ENCODE measurements around the gene WWOX.

Gene WWOX

DNA sequence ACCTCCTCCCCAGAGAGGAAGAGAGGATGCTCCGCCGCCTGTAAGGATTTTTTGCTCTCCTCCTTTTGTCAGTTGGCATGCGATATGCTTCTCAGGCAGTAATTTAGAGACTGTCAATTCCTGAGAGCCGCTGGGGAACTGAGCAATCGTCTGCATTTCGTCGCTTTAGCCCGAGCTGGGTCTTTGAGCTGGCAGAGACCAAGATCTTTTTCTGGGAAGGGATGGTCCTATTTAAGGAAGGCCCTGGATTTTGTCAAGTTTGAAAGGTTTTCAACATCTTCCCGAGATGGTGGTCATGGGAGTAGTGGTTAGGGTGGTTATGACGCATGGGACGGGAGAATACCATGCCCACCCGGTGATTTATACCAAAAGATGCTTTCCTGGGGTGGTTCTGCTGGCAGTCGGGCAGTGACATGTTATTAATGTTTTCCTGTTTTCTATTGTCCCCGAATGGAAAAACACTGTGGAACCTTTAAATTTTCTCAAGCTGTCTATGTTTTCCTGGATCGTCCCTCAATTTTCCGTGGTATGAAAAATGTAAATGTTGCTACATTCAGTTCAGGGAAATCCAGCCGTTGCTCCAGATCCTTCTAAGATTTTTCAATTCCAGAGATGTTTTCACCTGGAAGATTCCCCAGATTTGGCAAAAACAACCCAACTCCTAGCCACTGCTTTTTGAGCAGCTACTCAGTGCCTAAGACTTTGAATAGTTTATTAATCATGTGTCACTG, 914.6 kb downstream of the WWOX start:
- no peak for DNase-seq (ENCODE audit: low spot score in 2 of 2)
- H3K9me3 Mint-ChIP-seq: no peaks in the 10 kb centered on the region
- peaks cover 17% of the 10 kb centered on the region for H3K4me1 Mint-ChIP-seq
- peaks cover 8% of the 10 kb centered on the region for H3K36me3 Mint-ChIP-seq
- no peak overlapping the region for H3K27ac Mint-ChIP-seq
- no peak overlapping the region for H3K4me3 Mint-ChIP-seq
- ATAC-seq (ENCODE audit: low read depth): no peak
- peaks cover 2% of the 10 kb centered on the region for H3K27me3 Mint-ChIP-seq

DNA sequence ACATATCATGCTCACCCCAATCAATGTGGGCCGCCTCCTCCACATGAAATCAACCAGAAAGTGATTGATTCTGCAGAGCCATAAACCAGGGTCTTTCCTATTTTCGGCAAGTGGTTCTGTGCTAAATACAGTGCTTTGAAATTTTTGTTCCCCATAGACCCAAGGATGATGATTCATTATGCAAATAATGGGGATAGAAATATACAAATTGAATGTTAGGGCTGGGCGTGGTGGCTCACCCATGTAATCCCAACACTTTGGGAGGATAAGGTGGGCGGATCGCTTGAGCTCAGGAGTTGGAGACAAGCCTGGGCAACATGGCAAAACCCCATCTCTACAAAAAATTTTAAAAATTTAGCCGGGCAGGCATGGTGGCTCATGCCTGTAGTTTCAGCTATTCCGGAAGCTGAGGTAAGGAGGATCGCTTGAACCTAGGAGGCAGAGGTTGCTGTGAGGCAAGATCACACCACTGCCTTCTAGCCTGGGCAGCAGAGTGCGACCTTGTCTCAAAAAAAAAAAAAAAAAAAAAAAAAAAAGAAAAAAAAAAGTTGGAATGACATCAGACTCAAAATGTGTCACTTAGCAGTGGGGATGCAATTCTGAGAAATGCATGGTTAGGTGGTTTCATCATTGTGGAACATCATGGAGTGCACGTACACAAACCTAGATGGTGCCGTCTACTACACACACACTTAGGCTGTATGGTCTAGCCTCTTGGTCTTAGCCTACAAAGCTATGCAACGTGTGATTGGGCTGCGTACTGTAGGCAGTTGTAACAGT, 919.4 kb downstream of the WWOX start:
- peaks cover 6% of the 10 kb centered on the region for H3K4me1 Mint-ChIP-seq
- DNase-seq (ENCODE audit: low spot score in 2 of 2) (no peak), ATAC-seq (ENCODE audit: low read depth) (no peak)
- H3K27me3 Mint-ChIP-seq: no peaks in the 10 kb centered on the region
- no peak overlapping the region for H3K4me3 Mint-ChIP-seq
- no peak overlapping the region for H3K27ac Mint-ChIP-seq
- no peaks in the 10 kb centered on the region for H3K9me3 Mint-ChIP-seq
- H3K36me3 Mint-ChIP-seq: peaks cover 8% of the 10 kb centered on the region

DNA sequence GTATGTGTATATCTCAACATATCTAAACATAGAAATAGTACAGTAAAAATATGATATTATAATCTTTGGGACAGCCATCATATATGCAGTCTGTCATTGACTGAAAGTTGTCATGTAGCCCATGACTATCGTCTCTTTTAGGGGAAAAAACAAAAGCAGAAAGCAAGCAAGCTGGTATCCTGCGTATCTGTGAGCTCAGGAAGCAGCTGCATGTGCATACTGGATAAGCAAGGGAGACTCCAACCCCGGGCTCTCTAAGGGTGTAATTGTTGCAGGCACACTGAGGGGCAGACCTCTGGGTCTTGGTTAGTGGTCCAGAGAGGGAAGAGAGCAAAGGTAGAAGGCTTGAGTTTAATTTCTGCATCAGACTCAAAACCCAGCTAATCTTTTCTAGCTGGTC, 920.0 kb downstream of the WWOX start:
- Mint-ChIP-seq H3K9me3 (no peaks in the 10 kb centered on the region), H3K4me3 (no peak overlapping the region), H3K36me3 (peaks cover 8% of the 10 kb centered on the region), H3K27ac (no peak overlapping the region), H3K4me1 (peaks cover 6% of the 10 kb centered on the region), H3K27me3 (no peaks in the 10 kb centered on the region)
- no peak for DNase-seq (ENCODE audit: low spot score in 2 of 2)
- no peak for ATAC-seq (ENCODE audit: low read depth)

DNA sequence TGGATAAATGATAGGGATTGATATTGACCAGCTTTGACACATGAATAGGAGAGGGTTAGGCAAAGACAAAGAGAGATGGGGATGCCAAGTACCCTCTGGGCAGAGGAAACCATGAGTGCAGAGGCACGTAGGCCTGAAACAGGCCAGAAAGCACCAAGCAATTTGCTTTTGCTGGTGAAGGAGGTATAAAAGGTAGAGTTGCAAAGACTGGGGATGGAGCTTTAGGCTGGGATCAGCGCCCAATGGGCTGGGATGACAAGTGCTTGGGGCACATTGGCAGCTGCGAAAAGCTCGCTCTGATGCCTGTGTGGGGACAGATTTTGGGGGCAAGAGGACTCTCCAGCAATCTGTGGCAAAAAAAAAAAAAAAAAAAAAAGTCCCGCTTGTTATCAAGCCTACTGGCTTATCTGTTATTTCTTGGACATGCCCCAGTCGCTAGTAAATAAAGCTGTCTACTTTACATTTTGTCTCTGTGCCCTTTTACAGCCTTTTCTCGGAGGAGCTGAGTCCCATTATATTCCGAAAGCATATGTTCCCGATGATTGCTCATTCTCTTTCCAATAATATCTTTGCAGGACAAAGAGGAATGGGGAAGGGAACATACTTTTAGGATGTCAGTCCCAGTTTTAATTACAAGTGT, 922.7 kb downstream of the WWOX start:
- peaks cover 2% of the 10 kb centered on the region for H3K36me3 Mint-ChIP-seq
- no peaks in the 10 kb centered on the region for H3K27me3 Mint-ChIP-seq
- H3K4me1 Mint-ChIP-seq: peaks cover 6% of the 10 kb centered on the region
- no peak overlapping the region for H3K4me3 Mint-ChIP-seq
- ATAC-seq (ENCODE audit: low read depth) (no peak), DNase-seq (ENCODE audit: low spot score in 2 of 2) (no peak)
- H3K9me3 Mint-ChIP-seq: peaks cover 3% of the 10 kb centered on the region
- no peak overlapping the region for H3K27ac Mint-ChIP-seq

DNA sequence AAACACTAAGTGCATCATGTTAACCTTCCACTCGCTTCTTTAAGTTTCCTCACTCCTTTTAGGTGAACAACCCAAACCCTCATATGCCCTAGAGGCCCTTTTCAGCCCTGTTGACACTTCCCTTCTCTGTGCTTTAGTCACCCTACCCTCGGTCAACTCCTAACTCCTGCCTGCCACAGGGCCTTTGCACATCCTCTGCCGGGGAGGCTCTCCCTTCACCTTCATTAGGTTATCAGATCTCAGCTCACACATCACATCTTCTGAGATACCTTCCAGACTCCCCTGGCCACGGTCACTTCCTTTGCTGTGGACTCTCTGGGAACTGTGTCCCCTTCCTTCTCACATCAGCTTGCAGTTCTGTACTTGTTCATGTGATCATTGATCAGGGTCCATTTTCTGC, 926.7 kb downstream of the WWOX start:
- Mint-ChIP-seq H3K27ac (no peak overlapping the region), H3K27me3 (no peaks in the 10 kb centered on the region), H3K9me3 (peaks cover 3% of the 10 kb centered on the region), H3K4me3 (no peak overlapping the region), H3K4me1 (no peaks in the 10 kb centered on the region), H3K36me3 (peaks cover 4% of the 10 kb centered on the region)
- DNase-seq (ENCODE audit: low spot score in 2 of 2): no peak
- ATAC-seq (ENCODE audit: low read depth): no peak

DNA sequence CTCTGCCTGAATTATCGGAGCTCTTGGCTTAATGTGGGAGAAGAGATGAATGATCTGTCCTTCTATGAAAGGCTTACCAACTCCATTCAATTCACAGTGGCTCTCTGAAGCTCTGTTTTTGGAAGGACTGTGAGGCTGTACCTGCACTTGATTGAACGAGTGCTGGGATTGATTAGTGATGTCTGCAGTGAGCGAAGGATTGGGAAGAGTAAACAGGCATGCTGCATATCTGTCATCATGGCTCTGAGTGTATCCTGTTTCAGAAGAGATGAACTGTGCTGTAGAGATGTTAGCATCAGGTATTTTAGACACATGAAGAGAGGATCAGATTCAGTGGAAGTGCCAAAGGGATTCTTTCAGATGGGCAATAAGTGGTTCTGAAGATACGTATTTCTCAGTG, 937.1 kb downstream of the WWOX start:
- DNase-seq (ENCODE audit: low spot score in 2 of 2) (no peak), ATAC-seq (ENCODE audit: low read depth) (no peak)
- H3K27ac Mint-ChIP-seq: no peak overlapping the region
- peaks cover 3% of the 10 kb centered on the region for H3K9me3 Mint-ChIP-seq
- peaks cover 5% of the 10 kb centered on the region for H3K36me3 Mint-ChIP-seq
- H3K4me3 Mint-ChIP-seq: no peak overlapping the region
- no peaks in the 10 kb centered on the region for H3K4me1 Mint-ChIP-seq
- H3K27me3 Mint-ChIP-seq: no peaks in the 10 kb centered on the region

DNA sequence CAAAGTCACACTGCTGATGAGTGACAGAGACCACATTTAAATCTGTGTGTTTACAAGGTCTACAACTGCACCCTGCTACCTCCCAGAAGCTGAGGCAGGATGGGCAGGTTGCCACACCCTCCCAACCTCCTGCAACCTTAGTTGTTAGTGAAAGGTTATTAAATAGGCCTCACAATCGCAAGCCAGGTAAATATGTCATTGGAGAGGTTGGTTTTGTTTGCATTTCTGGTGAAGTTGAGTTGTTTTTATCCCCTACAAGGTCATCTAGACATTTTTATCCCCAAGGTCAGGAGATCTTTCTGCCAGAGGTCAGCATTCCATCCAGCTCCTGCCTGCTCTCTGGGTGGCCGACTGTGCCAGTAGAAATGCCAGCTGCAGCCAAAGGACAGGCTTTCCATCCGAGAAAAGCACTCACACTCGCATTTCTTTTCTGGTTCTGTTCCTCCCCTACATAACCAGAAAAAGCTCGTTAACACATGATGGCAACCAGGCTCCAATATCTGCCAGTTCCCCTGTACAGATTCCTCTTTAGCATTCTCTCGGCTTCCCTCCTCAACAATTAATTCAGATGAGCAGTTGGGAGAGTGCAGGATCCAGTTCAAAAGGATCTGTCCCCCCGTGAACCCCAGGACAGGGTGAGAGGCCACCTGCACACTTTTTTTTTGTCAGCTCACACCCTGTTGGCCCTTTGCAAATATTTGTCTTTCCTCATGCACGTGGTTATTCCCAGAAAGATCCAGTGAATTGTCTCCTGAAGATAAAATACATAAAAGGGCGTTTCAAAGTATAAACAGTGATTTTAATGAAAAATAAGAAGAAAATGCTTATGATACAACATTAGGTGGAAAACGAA, 938.3 kb downstream of the WWOX start:
- Mint-ChIP-seq H3K36me3 (peaks cover 5% of the 10 kb centered on the region), H3K4me1 (no peaks in the 10 kb centered on the region), H3K27ac (no peak overlapping the region), H3K9me3 (peaks cover 3% of the 10 kb centered on the region), H3K27me3 (no peaks in the 10 kb centered on the region), H3K4me3 (no peak overlapping the region)
- DNase-seq (ENCODE audit: low spot score in 2 of 2): no peak
- ATAC-seq (ENCODE audit: low read depth): no peak

DNA sequence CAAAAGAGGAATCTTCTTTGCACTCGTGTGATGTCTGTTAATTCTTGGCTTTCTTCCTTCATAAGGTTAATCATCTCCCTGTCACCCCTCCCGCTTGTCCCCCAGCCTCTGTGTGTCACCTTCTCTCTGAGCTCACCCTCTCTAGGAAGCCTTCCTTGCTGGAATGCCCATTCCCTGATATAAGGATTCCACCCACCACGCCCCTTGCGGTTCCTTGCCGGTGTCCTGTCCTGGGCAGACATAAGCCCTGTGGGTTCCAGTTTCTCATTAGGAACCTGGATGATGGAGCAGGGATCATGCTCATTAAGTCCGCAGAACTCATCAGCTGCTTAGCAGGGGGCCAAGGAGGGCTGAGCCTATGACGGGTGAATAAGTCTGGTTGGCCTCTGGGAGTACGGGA, 941.8 kb downstream of the WWOX start:
- ATAC-seq (ENCODE audit: low read depth) (no peak), DNase-seq (ENCODE audit: low spot score in 2 of 2) (no peak)
- no peaks in the 10 kb centered on the region for H3K4me1 Mint-ChIP-seq
- no peaks in the 10 kb centered on the region for H3K27me3 Mint-ChIP-seq
- H3K36me3 Mint-ChIP-seq: peaks cover 3% of the 10 kb centered on the region
- H3K9me3 Mint-ChIP-seq: no peaks in the 10 kb centered on the region
- no peak overlapping the region for H3K4me3 Mint-ChIP-seq
- H3K27ac Mint-ChIP-seq: no peak overlapping the region

DNA sequence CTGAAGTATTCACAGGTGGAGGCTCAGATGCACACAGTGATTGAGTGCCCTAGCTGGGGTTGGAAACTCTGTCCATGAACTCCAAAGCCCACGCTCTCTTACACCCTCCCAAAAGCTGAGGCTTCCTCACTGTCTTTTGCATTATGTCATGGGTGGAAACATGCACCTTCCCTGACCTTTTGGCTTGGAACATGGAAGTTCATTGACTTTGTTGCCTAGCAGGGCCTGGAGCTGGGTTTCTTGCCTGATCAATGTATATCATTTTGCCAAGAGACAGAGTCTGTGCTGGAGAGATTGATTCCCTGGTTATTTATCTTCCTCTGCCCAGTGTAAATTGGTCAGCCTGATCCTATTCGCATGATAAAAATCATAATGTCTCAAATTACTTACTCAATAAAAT, 942.7 kb downstream of the WWOX start:
- no peak overlapping the region for H3K4me3 Mint-ChIP-seq
- H3K4me1 Mint-ChIP-seq: no peaks in the 10 kb centered on the region
- H3K27me3 Mint-ChIP-seq: no peaks in the 10 kb centered on the region
- H3K9me3 Mint-ChIP-seq: no peaks in the 10 kb centered on the region
- DNase-seq (ENCODE audit: low spot score in 2 of 2) (no peak), ATAC-seq (ENCODE audit: low read depth) (no peak)
- no peak overlapping the region for H3K27ac Mint-ChIP-seq
- peaks cover 3% of the 10 kb centered on the region for H3K36me3 Mint-ChIP-seq

DNA sequence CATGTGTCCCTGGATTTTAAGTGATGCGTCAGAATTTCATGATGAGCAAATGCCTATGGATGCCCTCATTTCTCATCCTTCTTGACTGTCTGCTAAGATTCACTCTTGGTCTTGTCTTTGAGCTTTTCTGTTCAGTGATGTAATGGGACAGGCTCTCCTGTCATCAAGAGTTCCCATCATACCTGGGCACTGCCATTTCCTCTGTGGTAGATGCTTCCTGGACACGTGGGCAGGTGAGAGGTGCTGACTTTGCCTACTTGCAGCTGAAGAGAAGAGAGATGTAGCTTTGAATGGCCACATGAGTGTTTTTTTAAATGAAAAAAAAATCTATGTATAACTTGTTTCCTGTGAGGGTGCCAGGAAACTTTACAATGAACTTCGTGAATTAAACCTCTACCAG, 943.4 kb downstream of the WWOX start:
- Mint-ChIP-seq H3K9me3 (no peaks in the 10 kb centered on the region), H3K4me3 (no peak overlapping the region), H3K27me3 (no peaks in the 10 kb centered on the region), H3K4me1 (no peaks in the 10 kb centered on the region), H3K36me3 (peaks cover 3% of the 10 kb centered on the region), H3K27ac (no peak overlapping the region)
- no peak for ATAC-seq (ENCODE audit: low read depth)
- DNase-seq (ENCODE audit: low spot score in 2 of 2): no peak

DNA sequence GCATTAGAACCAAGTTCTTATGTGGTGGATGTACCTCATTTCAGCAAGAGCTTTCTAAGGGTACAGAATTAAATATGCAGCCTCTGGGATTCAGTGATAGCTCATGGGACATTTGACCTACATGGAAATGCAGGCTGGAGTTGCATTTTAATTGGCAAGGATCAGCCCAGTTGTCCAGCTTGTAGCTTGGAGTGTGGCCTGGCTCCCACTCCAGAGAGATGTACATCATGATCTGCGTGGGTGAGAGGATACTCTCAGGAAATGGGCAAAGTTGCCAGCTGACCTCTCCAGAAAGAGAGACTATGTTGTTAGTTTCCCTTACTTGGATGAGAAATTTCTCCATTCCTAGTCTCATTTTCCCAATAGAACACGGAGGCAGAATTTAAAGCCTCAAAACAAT, 945.7 kb downstream of the WWOX start:
- H3K36me3 Mint-ChIP-seq: peaks cover 3% of the 10 kb centered on the region
- ATAC-seq (ENCODE audit: low read depth) (no peak), DNase-seq (ENCODE audit: low spot score in 2 of 2) (no peak)
- H3K4me3 Mint-ChIP-seq: no peak overlapping the region
- peaks cover 2% of the 10 kb centered on the region for H3K27me3 Mint-ChIP-seq
- H3K9me3 Mint-ChIP-seq: no peaks in the 10 kb centered on the region
- no peaks in the 10 kb centered on the region for H3K4me1 Mint-ChIP-seq
- no peak overlapping the region for H3K27ac Mint-ChIP-seq

DNA sequence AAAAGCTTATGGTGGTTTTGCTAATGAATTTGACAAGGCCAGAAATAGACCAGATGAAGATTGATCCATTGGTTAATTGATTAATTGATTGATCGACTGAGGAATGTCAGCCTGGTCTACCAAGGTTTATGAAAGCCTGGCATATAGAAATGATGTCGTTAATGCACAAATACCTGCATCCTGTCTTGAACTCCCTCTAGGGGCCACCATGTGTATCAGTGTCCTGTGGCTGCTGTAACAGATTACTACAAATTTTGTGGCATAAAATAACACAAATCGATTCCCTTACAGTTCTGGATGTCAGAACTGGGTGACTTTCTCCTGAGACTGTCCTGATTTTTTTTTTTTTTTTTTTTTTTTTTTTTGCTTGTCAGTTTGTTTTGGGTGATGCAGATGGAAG, 947.9 kb downstream of the WWOX start:
- Mint-ChIP-seq H3K9me3 (no peaks in the 10 kb centered on the region), H3K4me1 (no peaks in the 10 kb centered on the region), H3K4me3 (no peak overlapping the region), H3K27me3 (peaks cover 2% of the 10 kb centered on the region), H3K36me3 (no peaks in the 10 kb centered on the region), H3K27ac (no peak overlapping the region)
- ATAC-seq (ENCODE audit: low read depth) (no peak), DNase-seq (ENCODE audit: low spot score in 2 of 2) (no peak)

DNA sequence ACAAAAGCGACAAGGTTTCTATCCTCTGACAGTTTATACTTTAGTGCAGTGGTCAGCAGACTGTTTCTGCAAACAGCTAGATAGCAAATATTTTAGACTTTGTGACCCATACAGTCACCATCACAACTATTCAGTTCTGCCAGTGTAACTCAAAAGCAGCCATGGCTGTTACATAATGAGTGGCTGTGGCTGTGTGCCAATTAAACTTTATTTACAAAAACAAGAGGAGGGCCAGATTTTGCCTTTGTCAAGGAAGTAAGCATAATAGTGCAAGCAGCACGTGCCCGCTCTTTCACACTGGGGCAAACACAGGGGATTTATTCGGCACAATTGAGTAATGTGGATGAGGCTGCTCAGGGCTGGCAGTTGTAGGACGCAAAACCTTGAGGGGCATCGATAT, 949.6 kb downstream of the WWOX start:
- Mint-ChIP-seq H3K27ac (no peak overlapping the region), H3K9me3 (no peaks in the 10 kb centered on the region), H3K27me3 (peaks cover 2% of the 10 kb centered on the region), H3K36me3 (no peaks in the 10 kb centered on the region), H3K4me1 (no peaks in the 10 kb centered on the region), H3K4me3 (no peak overlapping the region)
- ATAC-seq (ENCODE audit: low read depth) (no peak), DNase-seq (ENCODE audit: low spot score in 2 of 2) (no peak)

DNA sequence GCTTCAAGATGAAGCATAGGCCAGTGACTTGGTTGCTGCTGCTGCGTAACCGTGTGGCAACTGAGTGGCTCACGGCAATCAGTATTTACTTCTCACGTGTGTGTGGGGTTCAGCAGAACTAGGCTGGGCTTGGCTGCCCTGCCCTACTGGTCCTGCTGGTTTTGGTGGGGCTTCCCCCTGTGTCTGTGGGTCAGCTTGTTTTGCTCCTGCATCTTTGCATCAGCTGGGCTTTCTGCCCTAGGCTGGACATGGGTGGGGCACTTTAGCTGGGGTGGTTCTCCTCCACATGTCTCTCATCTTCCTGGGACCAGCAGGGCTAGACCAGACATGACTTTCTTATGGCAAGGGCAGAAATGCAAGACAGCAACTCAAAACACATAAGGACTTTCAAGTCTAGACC, 950.6 kb downstream of the WWOX start:
- Mint-ChIP-seq H3K4me1 (no peaks in the 10 kb centered on the region), H3K9me3 (peaks cover under 1% of the 10 kb centered on the region), H3K36me3 (no peaks in the 10 kb centered on the region), H3K27ac (no peak overlapping the region), H3K4me3 (no peak overlapping the region), H3K27me3 (peaks cover 2% of the 10 kb centered on the region)
- ATAC-seq (ENCODE audit: low read depth) (no peak), DNase-seq (ENCODE audit: low spot score in 2 of 2) (no peak)
